Endothelial cell (in vitro differentiated cells): ENCODE results near the gene TBC1D22A. TPM values are rescaled to one million over a fixed set of nuclear protein-coding genes. Genes with fewer than 3 reads are reported as not detected.
"Not testable (repeated sequence)": the region's sequence is repeated elsewhere in the genome, so short reads cannot be mapped to it uniquely, and the experiment has no call there.

ENCODE experiments used
- DNase-seq: peaks from one replicate; pipeline ENCODE4 v3.0.0; 2021; ENCODE audit warnings: low spot score
- H3K27ac Mint-ChIP-seq: one replicate; pipeline ENCODE4 v1.8.0; 2021; ENCODE audit warnings: mixed read lengths, inconsistent platforms; ENCODE audit not compliant: unreplicated experiment
- H3K27me3 Mint-ChIP-seq: one replicate; pipeline ENCODE4 v1.8.0; 2021; ENCODE audit warnings: mild to moderate bottlenecking, moderate library complexity, mixed read lengths, inconsistent platforms; ENCODE audit not compliant: unreplicated experiment
- H3K36me3 Mint-ChIP-seq: one replicate; pipeline ENCODE4 v1.8.0; 2021; ENCODE audit warnings: mild to moderate bottlenecking, low read depth, mixed read lengths, inconsistent platforms; ENCODE audit not compliant: unreplicated experiment
- H3K4me1 Mint-ChIP-seq: one replicate; pipeline ENCODE4 v1.8.0; 2021; ENCODE audit warnings: mild to moderate bottlenecking, mixed read lengths, inconsistent platforms; ENCODE audit not compliant: unreplicated experiment
- H3K4me3 Mint-ChIP-seq: one replicate; pipeline ENCODE4 v1.8.0; 2021; ENCODE audit warnings: mild to moderate bottlenecking, mixed read lengths, inconsistent platforms; ENCODE audit not compliant: unreplicated experiment
- H3K9me3 Mint-ChIP-seq: one replicate; pipeline ENCODE4 v1.8.0; 2021; ENCODE audit warnings: mixed read lengths, inconsistent platforms; ENCODE audit not compliant: unreplicated experiment
- CTCF ChIP-seq: fragments of 200-600 bp; sonication (generic); IDR thresholded peaks from one replicate; pipeline ENCODE4 v1.5.0; 2021; ENCODE audit warnings: antibody characterized with exemption; ENCODE audit not compliant: unreplicated experiment
- total RNA-seq: library from RNA; stranded (reverse); fragmentation: NEBNext Ultra II Directional; extraction: Animal tissue kit (Norgen Biotek cat#: 25700); gene quantifications from one replicate; pipeline ENCODE4 v1.2.1, GENCODE V29; 2021; ENCODE audit not compliant: unreplicated experiment

The TBC1D22A gene
- total RNA-seq, 1 donor from 2014 or later = 25.3 TPM

- peaks cover 5% of the 10 kb centered on the region for H3K4me1 Mint-ChIP-seq
- H3K9me3 Mint-ChIP-seq = peaks cover 3% of the 10 kb centered on the region
- peaks cover 19% of the 10 kb centered on the region for H3K36me3 Mint-ChIP-seq
Measured at GRCh38 chr22:47169801-47170140, 407.3 kb downstream of the TBC1D22A start.

GRCh38 chr22:47170511-47171440 lies 408.3 kb downstream of the TBC1D22A start:
- not testable (repeated sequence) for H3K27ac Mint-ChIP-seq

More at GRCh38 chr22:47169801-47170140, 407.3 kb downstream of the TBC1D22A start:
- no peak for TF ChIP-seq CTCF
- Mint-ChIP-seq H3K4me3 (no peak overlapping the region), H3K27ac (no peak overlapping the region), H3K27me3 (peaks cover 2% of the 10 kb centered on the region)
- no peak for DNase-seq

GRCh38 chr22:47171441-47172221 lies 409.2 kb downstream of the TBC1D22A start:
- H3K27ac Mint-ChIP-seq = no peak overlapping the region
- no peak for TF ChIP-seq CTCF
- H3K9me3 Mint-ChIP-seq = peaks cover 3% of the 10 kb centered on the region
- no peak overlapping the region for H3K4me3 Mint-ChIP-seq
- peaks cover 2% of the 10 kb centered on the region for H3K27me3 Mint-ChIP-seq
- H3K36me3 Mint-ChIP-seq = peaks cover 25% of the 10 kb centered on the region
- DNase-seq = no peak
- H3K4me1 Mint-ChIP-seq = peaks cover 2% of the 10 kb centered on the region

More at GRCh38 chr22:47170511-47171440, 408.3 kb downstream of the TBC1D22A start:
- H3K9me3 Mint-ChIP-seq, DNase-seq, H3K27me3 Mint-ChIP-seq, H3K4me3 Mint-ChIP-seq, H3K4me1 Mint-ChIP-seq: not testable (repeated sequence)
- peaks cover 25% of the 10 kb centered on the region for H3K36me3 Mint-ChIP-seq

GRCh38 chr22:47172771-47173534 lies 410.5 kb downstream of the TBC1D22A start:
- Mint-ChIP-seq H3K4me1 (peaks cover 2% of the 10 kb centered on the region), H3K36me3 (peaks cover 15% of the 10 kb centered on the region), H3K27ac (no peak overlapping the region), H3K27me3 (peaks cover 2% of the 10 kb centered on the region), H3K4me3 (no peak overlapping the region), H3K9me3 (no peaks in the 10 kb centered on the region)
- TF ChIP-seq CTCF = no peak
- DNase-seq = no peak

GRCh38 chr22:47173535-47174021 lies 411.1 kb downstream of the TBC1D22A start:
- Mint-ChIP-seq H3K36me3 (peaks cover 17% of the 10 kb centered on the region), H3K27ac (no peak overlapping the region)
- TF ChIP-seq CTCF = no peak

More at GRCh38 chr22:47173535-47174021, 411.1 kb downstream of the TBC1D22A start:
- H3K27me3 Mint-ChIP-seq = peaks cover 2% of the 10 kb centered on the region
- H3K4me3 Mint-ChIP-seq = no peak overlapping the region
- no peak for DNase-seq
- H3K9me3 Mint-ChIP-seq = no peaks in the 10 kb centered on the region
- peaks cover 2% of the 10 kb centered on the region for H3K4me1 Mint-ChIP-seq
